Skeletal muscle satellite cell (primary cell): ENCODE results near the gene DPY19L1. TPM values are rescaled to one million over a fixed set of nuclear protein-coding genes. Genes with fewer than 3 reads are reported as not detected.
A peak's percentile ranks its signal among the peaks of the same experiment; 100 is the strongest.

Experiments
- small RNA-seq: library from RNA; depleted of rRNA; stranded (forward); fragments of <200 nt; gene quantifications from one replicate; pipeline ENCODE3, GENCODE V24; 2012

The DPY19L1 gene

Small RNA genes lying within 50 kb of the gene (small RNA-seq; reads per million reads assigned to genes)
- gene MIR548N (1.3 reads per million, percentile 44 among the genes with 10 or more reads in this experiment), gene RF00322 (not detected)
